DOHH2 (cell line): ENCODE data around the gene LIAS.

Experiments
- H3F3A ChIP-seq: fragments of 200-600 bp; sonication (generic), shearing (Covaris generic); 2 replicates; pipeline ENCODE4 v1.6.0; 2016; ENCODE audit warnings: antibody characterized with exemption, mild to moderate bottlenecking; ENCODE audit not compliant: control insufficient read depth, insufficient read depth
- H3K27ac ChIP-seq: fragments of 200-600 bp; sonication (generic); 2 replicates; pipeline ENCODE4 v1.5.1; 2014; ENCODE audit warnings: low read depth, mild to moderate bottlenecking, low read length, moderate library complexity
- H3K27me3 ChIP-seq: fragments of 200-600 bp; sonication (generic); 2 replicates; pipeline ENCODE4 v1.6.1; 2014; ENCODE audit warnings: mild to moderate bottlenecking, low read length, mixed read lengths; ENCODE audit not compliant: control insufficient read depth
- H3K36me3 ChIP-seq: fragments of 200-600 bp; sonication (generic); 2 replicates; pipeline ENCODE4 v1.6.1; 2014; ENCODE audit warnings: mild to moderate bottlenecking, low read length, moderate library complexity, mixed read lengths; ENCODE audit not compliant: control insufficient read depth
- H3K4me1 ChIP-seq: fragments of 200-600 bp; sonication (generic); 2 replicates; pipeline ENCODE4 v1.6.1; 2014; ENCODE audit warnings: mild to moderate bottlenecking, low read length, mixed read lengths; ENCODE audit not compliant: control insufficient read depth
- H3K4me2 ChIP-seq: fragments of 200-600 bp; sonication (generic); 2 replicates; pipeline ENCODE4 v1.6.0; 2014; ENCODE audit warnings: mild to moderate bottlenecking, low read length, moderate library complexity
- H3K4me3 ChIP-seq: fragments of 200-600 bp; sonication (generic); 2 replicates; pipeline ENCODE4 v1.5.1; 2014; ENCODE audit warnings: mild to moderate bottlenecking, low read length, mixed read lengths
- H3K79me2 ChIP-seq: fragments of 200-600 bp; sonication (generic); 2 replicates; pipeline ENCODE4 v1.6.1; 2014; ENCODE audit warnings: mild to moderate bottlenecking, low read length, mixed read lengths; ENCODE audit not compliant: control insufficient read depth
- H3K9me2 ChIP-seq: fragments of 200-600 bp; sonication (generic); replicated peaks from 2 replicates; pipeline ENCODE4 v1.6.1; 2014; ENCODE audit warnings: mild to moderate bottlenecking, low read length, mixed read lengths; ENCODE audit not compliant: control insufficient read depth
- H3K9me3 ChIP-seq: fragments of 200-600 bp; sonication (generic); 2 replicates; pipeline ENCODE4 v1.6.1; 2014; ENCODE audit warnings: antibody characterized with exemption, low read length, mixed read lengths; ENCODE audit not compliant: control insufficient read depth, insufficient read depth
- H4K20me1 ChIP-seq: fragments of 200-600 bp; sonication (generic); 2 replicates; pipeline ENCODE4 v1.6.0; 2014; ENCODE audit warnings: low read depth, mild to moderate bottlenecking, antibody characterized with exemption, low read length, moderate library complexity; ENCODE audit not compliant: control insufficient read depth, insufficient read depth
- EZH2phosphoT487 ChIP-seq: fragments of 200-600 bp; sonication (generic); IDR thresholded peaks from 2 replicates; pipeline ENCODE4 v1.6.1; 2017; ENCODE audit warnings: borderline replicate concordance, mild to moderate bottlenecking, antibody characterized with exemption, low read length, moderate library complexity, mixed read lengths
- TF ChIP-seq, protein P1 (sequence below): fragments of 200-600 bp; sonication (generic); IDR thresholded peaks from one replicate; pipeline ENCODE4 v1.5.1; 2014; ENCODE audit warnings: antibody characterized with exemption, mild to moderate bottlenecking, low read depth, low read length; ENCODE audit not compliant: poor library complexity, severe bottlenecking

Gene LIAS

DNA sequence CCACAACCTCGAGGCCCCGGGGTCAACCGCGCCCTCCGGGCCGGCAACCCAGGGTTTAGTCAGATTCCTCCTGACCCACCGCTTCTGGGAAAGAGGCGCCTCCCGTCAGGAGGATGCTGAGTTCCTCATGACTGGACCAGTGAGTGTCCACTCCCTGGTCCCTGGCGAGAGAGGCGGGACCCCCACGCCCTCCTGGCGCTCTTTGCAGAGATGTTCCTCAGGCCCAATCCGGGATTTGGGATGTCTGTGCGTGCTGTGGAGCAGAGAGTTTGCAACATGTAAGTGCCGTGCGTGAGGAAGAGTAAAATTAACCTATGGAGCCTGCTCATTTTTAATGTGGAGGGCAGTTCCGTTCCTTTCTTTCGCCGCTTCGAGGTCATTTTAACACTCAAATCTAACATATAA, 69.2 kb downstream of the LIAS start:
- Histone ChIP-seq H3F3A (no peaks in the 10 kb centered on the region), H3K27me3 (no peaks in the 10 kb centered on the region), H3K79me2 (peaks cover 33% of the 10 kb centered on the region), H3K36me3 (peaks cover 7% of the 10 kb centered on the region; the same call in 1 of the 2 replicates), H3K9me3 (peaks cover 15% of the 10 kb centered on the region), H3K4me3 (peak overlapping the region; percentile 91), H3K4me1 (peaks cover 15% of the 10 kb centered on the region), H3K9me2 (no peaks in the 10 kb centered on the region), H4K20me1 (no peaks in the 10 kb centered on the region), H3K4me2 (peak overlapping the region; percentile 92), H3K27ac (no peak overlapping the region)
- TF ChIP-seq, protein P1, sequence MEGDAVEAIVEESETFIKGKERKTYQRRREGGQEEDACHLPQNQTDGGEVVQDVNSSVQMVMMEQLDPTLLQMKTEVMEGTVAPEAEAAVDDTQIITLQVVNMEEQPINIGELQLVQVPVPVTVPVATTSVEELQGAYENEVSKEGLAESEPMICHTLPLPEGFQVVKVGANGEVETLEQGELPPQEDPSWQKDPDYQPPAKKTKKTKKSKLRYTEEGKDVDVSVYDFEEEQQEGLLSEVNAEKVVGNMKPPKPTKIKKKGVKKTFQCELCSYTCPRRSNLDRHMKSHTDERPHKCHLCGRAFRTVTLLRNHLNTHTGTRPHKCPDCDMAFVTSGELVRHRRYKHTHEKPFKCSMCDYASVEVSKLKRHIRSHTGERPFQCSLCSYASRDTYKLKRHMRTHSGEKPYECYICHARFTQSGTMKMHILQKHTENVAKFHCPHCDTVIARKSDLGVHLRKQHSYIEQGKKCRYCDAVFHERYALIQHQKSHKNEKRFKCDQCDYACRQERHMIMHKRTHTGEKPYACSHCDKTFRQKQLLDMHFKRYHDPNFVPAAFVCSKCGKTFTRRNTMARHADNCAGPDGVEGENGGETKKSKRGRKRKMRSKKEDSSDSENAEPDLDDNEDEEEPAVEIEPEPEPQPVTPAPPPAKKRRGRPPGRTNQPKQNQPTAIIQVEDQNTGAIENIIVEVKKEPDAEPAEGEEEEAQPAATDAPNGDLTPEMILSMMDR, result no peak
- no peak for TF ChIP-seq EZH2phosphoT487
